ENCODE data around the gene FAM83C.
"Not testable (repeated sequence)": the region's sequence is repeated elsewhere in the genome, so short reads cannot be mapped to it uniquely, and the experiment has no call there.

FAM83C gene

DNA sequence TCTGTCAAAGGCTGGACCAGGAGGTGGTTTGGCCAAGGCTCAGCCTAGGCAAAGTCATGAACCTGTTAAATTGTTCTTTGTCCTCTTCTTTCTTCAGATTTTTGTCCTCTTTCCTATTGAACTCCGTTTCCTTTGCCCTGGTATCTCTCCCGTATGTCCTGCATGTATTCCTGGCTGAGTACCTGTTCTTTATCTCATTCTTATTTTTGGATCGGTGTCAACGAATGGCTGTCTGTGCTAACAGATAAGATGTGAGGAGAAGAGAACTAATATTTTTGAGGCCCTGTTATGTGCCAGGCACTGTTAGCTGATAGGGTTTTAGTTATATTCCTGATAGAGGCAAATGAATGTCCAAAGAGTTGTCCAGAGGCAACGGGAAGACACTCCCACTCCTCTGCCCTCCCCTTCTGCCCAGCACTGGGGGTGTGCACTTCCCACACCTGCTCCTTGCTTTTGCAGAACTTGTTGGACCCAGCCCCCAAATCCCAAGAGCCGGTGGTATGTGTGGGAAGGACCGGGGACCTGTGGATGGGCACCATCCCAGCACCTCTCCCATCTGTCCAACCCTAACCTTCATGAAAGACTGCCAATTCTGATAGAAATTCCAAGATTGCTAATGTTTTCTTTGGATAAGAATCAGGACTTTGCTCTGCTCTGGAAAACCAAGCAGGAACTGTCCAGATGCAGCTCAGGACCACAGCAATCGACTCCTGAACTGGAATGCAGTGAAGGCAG, 34.9 kb downstream of the FAM83C start:
- no peak overlapping the region for H3K9ac ChIP-seq (ENCODE audit: low read depth, low read length)
- no peak overlapping the region for H3K27ac ChIP-seq (ENCODE audit: low read depth, low read length)

DNA sequence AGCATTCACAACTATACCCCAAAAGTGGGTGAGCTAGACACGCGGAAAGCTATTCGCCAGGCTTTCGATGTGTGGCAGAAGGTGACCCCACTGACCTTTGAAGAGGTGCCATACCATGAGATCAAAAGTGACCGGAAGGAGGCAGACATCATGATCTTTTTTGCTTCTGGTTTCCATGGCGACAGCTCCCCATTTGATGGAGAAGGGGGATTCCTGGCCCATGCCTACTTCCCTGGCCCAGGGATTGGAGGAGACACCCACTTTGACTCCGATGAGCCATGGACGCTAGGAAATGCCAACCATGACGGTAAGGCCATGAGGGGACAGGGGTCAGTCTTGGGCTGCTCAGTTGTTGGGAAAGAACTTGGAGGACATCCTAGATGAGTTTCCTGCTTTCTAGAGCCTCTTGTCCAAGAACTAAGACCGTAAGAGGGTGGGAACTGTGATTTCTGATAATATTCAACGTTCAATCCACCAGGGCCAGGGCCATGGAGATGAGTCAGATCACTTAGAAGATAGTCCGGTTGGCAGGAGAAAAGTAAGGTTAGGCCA, 37.7 kb downstream of the FAM83C start:
- H3K9ac ChIP-seq (ENCODE audit: low read depth, low read length), result no peak overlapping the region
- peaks cover 20% of the 10 kb centered on the region; the same call in 1 of the 2 replicates for H3K36me3 ChIP-seq (ENCODE audit: insufficient read depth, low read length)
- H3K9me3 ChIP-seq (ENCODE audit: insufficient read depth, low read depth, low read length), result no peaks in the 10 kb centered on the region
- no peak overlapping the region for H3K4me3 ChIP-seq (ENCODE audit: low read length)
- H3K4me1 ChIP-seq (ENCODE audit: insufficient read depth, low read length), result peaks cover 8% of the 10 kb centered on the region
- no peaks in the 10 kb centered on the region for H3K27me3 ChIP-seq (ENCODE audit: insufficient read depth, low read length)
- no peak overlapping the region for H3K27ac ChIP-seq (ENCODE audit: low read depth, low read length)
- 95% methylated on average over 12 of the region's 12 CpGs for WGBS

More for the DNA sequence above, 34.9 kb downstream of the FAM83C start:
- Histone ChIP-seq H3K4me1 (ENCODE audit: insufficient read depth, low read length) (peaks cover 25% of the 10 kb centered on the region), H3K4me3 (ENCODE audit: low read length) (no peak overlapping the region), H3K36me3 (ENCODE audit: insufficient read depth, low read length) (peaks cover 12% of the 10 kb centered on the region; the same call in 1 of the 2 replicates), H3K9me3 (ENCODE audit: insufficient read depth, low read depth, low read length) (no peaks in the 10 kb centered on the region), H3K27me3 (ENCODE audit: insufficient read depth, low read length) (no peaks in the 10 kb centered on the region)
- 91% methylated on average over 7 of the region's 8 CpGs for WGBS

DNA sequence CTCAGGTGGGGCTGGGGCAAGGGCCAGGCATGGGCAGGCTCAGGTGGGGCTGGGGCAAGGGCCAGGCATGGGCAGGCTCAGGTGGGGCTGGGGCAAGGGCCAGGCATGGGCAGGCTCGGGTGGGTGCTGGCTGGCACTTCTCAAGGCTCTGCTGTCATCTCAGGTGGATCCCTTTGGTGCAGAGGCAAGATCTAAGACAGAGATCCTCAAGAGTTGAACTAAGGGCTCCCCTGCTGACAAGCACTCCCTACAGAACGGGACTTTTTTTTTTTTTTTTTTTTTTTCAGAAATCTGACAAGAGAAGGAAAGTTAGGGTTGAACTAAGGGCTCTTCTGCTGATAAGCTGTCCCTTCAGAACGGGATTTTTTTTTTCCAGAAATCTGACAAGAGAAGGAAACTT, 39.2 kb downstream of the FAM83C start:
- 75% methylated on average over 3 of the region's 3 CpGs for WGBS
- Histone ChIP-seq H3K36me3 (ENCODE audit: insufficient read depth, low read length) (peaks cover 20% of the 10 kb centered on the region; the same call in 1 of the 2 replicates), H3K4me3 (ENCODE audit: low read length) (no peak overlapping the region), H3K4me1 (ENCODE audit: insufficient read depth, low read length) (peaks cover 3% of the 10 kb centered on the region; the same call in 1 of the 2 replicates), H3K9ac (ENCODE audit: low read depth, low read length) (no peak overlapping the region), H3K9me3 (ENCODE audit: insufficient read depth, low read depth, low read length) (no peaks in the 10 kb centered on the region), H3K27me3 (ENCODE audit: insufficient read depth, low read length) (no peaks in the 10 kb centered on the region), H3K27ac (ENCODE audit: low read depth, low read length) (no peak overlapping the region)

DNA sequence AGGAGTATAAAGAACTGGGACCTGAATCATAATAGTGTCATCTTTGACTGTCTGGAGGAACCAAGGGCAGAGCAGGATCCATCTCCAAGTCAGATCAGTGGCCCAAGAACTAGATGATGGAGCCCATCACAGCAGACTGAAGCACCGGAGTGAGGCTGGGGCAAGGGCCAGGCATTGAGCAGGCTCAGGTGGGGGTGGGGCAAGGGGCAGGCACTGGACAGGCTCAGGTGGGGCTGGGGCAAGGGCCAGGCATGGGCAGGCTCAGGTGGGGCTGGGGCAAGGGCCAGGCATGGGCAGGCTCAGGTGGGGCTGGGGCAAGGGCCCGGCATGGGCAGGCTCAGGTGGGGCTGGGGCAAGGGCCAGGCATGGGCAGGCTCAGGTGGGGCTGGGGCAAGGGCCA, 39.6 kb downstream of the FAM83C start:
- peaks cover 20% of the 10 kb centered on the region; the same call in 1 of the 2 replicates for H3K36me3 ChIP-seq (ENCODE audit: insufficient read depth, low read length)
- H3K9me3 ChIP-seq (ENCODE audit: insufficient read depth, low read depth, low read length); H3K4me1 ChIP-seq (ENCODE audit: insufficient read depth, low read length); H3K4me3 ChIP-seq (ENCODE audit: low read length); H3K27me3 ChIP-seq (ENCODE audit: insufficient read depth, low read length); H3K27ac ChIP-seq (ENCODE audit: low read depth, low read length); H3K9ac ChIP-seq (ENCODE audit: low read depth, low read length): not testable (repeated sequence)
- 93% methylated on average over 2 of the region's 2 CpGs for WGBS

DNA sequence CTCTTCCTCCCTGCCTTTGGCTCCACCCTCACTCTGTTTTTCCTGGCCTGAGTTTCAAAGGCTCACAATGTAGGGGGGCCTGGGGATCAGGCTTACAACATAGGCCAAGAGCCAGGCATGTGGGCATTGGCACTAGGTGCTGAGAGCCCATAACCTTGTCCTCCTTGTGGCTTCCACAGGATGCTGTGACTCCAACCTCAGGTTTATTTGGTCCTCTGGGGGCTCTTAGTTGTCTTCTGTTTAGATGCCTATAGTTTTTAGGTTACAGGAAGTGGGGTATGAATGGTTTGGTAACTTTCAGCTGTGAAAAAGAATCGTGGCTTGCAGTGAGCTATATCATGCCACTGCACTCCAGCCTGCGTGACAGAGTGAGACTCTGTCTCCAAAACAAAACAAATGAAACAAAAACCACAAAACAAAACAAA, 40.2 kb downstream of the FAM83C start:
- WGBS, result 68% methylated on average over 2 of the region's 2 CpGs
- Histone ChIP-seq H3K4me3 (ENCODE audit: low read length) (no peak overlapping the region), H3K9me3 (ENCODE audit: insufficient read depth, low read depth, low read length) (no peaks in the 10 kb centered on the region), H3K27ac (ENCODE audit: low read depth, low read length) (no peak overlapping the region), H3K9ac (ENCODE audit: low read depth, low read length) (no peak overlapping the region), H3K4me1 (ENCODE audit: insufficient read depth, low read length) (peaks cover 3% of the 10 kb centered on the region; the same call in 1 of the 2 replicates), H3K27me3 (ENCODE audit: insufficient read depth, low read length) (no peaks in the 10 kb centered on the region), H3K36me3 (ENCODE audit: insufficient read depth, low read length) (peaks cover 20% of the 10 kb centered on the region; the same call in 1 of the 2 replicates)

DNA sequence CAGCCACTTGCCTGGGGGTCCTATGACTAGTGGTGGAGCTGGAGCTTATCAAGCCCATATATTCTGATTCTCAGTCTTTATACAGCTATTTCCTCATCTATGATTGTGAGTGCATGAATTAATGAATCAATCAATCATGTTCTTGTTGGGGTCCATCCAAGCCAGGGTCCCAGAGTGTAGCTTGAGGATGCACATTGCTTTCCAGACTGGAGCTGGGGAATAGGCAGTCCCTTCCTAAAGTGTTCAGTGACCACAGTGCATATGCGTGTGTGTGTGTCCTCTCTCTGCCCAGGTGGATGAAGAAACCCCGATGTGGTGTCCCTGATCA, 40.6 kb downstream of the FAM83C start:
- no peaks in the 10 kb centered on the region for H3K9me3 ChIP-seq (ENCODE audit: insufficient read depth, low read depth, low read length)
- peaks cover 3% of the 10 kb centered on the region; the same call in 1 of the 2 replicates for H3K4me1 ChIP-seq (ENCODE audit: insufficient read depth, low read length)
- WGBS, result 96% methylated on average over 2 of the region's 2 CpGs
- peaks cover 20% of the 10 kb centered on the region; the same call in 1 of the 2 replicates for H3K36me3 ChIP-seq (ENCODE audit: insufficient read depth, low read length)
- no peaks in the 10 kb centered on the region for H3K27me3 ChIP-seq (ENCODE audit: insufficient read depth, low read length)
- H3K9ac ChIP-seq (ENCODE audit: low read depth, low read length), result no peak overlapping the region
- H3K4me3 ChIP-seq (ENCODE audit: low read length), result no peak overlapping the region
- H3K27ac ChIP-seq (ENCODE audit: low read depth, low read length), result no peak overlapping the region

DNA sequence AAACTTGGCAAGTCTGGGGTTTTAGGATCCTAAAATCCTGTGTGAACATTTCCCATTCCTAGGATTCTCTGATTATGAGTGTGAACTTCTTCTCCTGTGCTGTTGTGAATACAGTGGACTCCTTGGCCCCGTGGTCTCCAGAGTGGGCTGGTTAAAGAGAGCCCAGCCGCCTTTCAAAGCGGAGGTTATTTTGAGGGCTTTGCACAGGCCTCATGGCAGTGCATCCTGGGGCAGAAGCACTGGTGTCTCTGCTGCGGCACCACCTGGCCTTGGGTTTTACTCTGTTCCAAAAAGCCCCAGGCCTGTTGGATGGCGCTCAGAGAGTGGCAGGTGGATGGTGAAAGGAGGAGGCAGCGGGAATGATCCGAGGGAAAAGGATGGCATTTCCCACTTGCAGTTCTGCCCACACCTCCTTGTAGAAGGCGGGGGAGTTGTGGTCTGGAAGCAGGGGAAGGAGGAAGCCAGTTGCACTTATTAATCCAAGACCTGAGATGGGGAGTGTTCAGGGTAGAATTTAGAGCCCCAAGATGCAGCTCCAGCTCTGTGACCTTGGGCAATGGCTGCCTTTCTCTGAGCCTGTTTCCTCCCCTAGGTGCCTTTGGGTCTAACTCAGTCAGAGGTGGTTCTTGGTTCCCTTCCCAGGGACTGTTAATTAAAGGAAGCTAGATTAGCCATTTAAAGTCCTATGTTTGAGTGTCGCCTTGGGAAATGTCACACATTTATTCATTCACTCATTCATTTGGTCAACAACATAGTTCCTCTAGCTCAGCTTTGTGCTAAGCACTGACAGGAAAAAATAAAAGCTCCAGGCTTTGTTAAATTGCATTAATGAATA, 43.4 kb downstream of the FAM83C start:
- Histone ChIP-seq H3K4me1 (ENCODE audit: insufficient read depth, low read length) (peaks cover 3% of the 10 kb centered on the region; the same call in 1 of the 2 replicates), H3K9me3 (ENCODE audit: insufficient read depth, low read depth, low read length) (no peaks in the 10 kb centered on the region), H3K9ac (ENCODE audit: low read depth, low read length) (no peak overlapping the region), H3K36me3 (ENCODE audit: insufficient read depth, low read length) (peaks cover 8% of the 10 kb centered on the region; the same call in 1 of the 2 replicates), H3K4me3 (ENCODE audit: low read length) (no peak overlapping the region), H3K27me3 (ENCODE audit: insufficient read depth, low read length) (no peaks in the 10 kb centered on the region), H3K27ac (ENCODE audit: low read depth, low read length) (no peak overlapping the region)
- 88% methylated on average over 9 of the region's 9 CpGs for WGBS

DNA sequence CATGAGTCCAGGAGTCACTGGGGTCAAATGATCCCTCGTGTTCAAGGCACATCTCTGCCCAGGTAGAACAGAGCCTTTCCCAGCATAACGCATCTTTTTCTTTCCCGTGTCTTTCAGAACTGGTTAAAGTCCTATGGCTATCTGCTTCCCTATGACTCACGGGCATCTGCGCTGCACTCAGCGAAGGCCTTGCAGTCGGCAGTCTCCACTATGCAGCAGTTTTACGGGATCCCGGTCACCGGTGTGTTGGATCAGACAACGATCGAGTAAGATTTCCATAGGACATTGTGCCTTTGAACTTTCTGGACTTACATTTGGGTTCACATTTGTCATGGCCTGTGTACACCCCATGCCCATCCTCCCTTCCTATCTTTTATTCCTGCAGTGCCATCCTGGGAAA, 45.5 kb downstream of the FAM83C start:
- no peak overlapping the region for H3K27ac ChIP-seq (ENCODE audit: low read depth, low read length)
- WGBS, result 89% methylated on average over 12 of the region's 12 CpGs

DNA sequence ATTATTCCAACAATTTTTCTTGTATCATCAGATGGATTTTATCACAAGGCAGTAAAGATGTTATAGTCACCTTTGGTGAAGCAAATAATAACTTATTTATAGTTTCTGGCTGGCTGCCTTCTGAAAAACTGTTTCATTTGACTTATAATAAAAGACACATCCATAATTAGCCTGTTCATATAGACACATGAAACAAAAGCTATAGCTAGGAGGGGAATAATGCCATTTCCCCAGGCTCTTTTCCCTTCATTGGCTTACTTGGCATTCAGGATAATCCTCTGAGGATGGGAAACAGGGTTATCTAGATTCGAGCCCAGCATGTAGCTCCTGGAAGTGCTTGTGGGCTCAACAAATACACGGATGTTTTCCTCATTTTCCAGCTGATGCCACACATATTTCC, 48.2 kb downstream of the FAM83C start:
- 89% methylated on average over 2 of the region's 2 CpGs for WGBS
- peaks cover 9% of the 10 kb centered on the region; the same call in 1 of the 2 replicates for H3K4me1 ChIP-seq (ENCODE audit: insufficient read depth, low read length)
- H3K9ac ChIP-seq (ENCODE audit: low read depth, low read length), result no peak overlapping the region
- H3K27me3 ChIP-seq (ENCODE audit: insufficient read depth, low read length), result no peaks in the 10 kb centered on the region
- no peak overlapping the region for H3K27ac ChIP-seq (ENCODE audit: low read depth, low read length)
- H3K36me3 ChIP-seq (ENCODE audit: insufficient read depth, low read length), result no peaks in the 10 kb centered on the region
- no peak overlapping the region for H3K4me3 ChIP-seq (ENCODE audit: low read length)
- H3K9me3 ChIP-seq (ENCODE audit: insufficient read depth, low read depth, low read length), result no peaks in the 10 kb centered on the region

More for the DNA sequence above, 45.5 kb downstream of the FAM83C start:
- no peak overlapping the region for H3K4me3 ChIP-seq (ENCODE audit: low read length)
- no peaks in the 10 kb centered on the region for H3K27me3 ChIP-seq (ENCODE audit: insufficient read depth, low read length)
- H3K9me3 ChIP-seq (ENCODE audit: insufficient read depth, low read depth, low read length), result no peaks in the 10 kb centered on the region
- H3K9ac ChIP-seq (ENCODE audit: low read depth, low read length), result no peak overlapping the region
- peaks cover 4% of the 10 kb centered on the region; the same call in 1 of the 2 replicates for H3K36me3 ChIP-seq (ENCODE audit: insufficient read depth, low read length)
- H3K4me1 ChIP-seq (ENCODE audit: insufficient read depth, low read length), result peaks cover 3% of the 10 kb centered on the region; the same call in 1 of the 2 replicates

DNA sequence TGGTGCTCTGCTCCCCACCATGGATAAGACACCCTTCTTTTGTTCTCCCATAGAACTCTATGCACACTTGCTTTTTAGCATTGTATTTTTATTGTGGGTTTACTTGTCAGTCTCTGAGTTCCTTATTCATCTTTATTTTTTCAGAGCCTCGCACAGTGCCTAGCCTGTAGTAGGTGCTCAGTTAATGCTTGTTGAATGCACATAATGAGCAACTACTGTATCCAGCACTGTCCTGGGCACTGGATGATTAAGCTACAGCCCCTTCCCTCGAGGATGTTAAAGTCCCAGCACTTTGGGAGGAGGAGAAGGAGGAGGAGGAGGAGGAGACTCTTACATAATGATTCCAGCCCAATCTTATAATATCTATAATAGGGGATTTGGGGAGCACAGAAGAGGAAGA, 48.9 kb downstream of the FAM83C start:
- WGBS, result 75% methylated on average over 2 of the region's 2 CpGs
- Histone ChIP-seq H3K9ac (ENCODE audit: low read depth, low read length) (no peak overlapping the region), H3K4me3 (ENCODE audit: low read length) (no peak overlapping the region), H3K4me1 (ENCODE audit: insufficient read depth, low read length) (peaks cover 9% of the 10 kb centered on the region; the same call in 1 of the 2 replicates), H3K9me3 (ENCODE audit: insufficient read depth, low read depth, low read length) (no peaks in the 10 kb centered on the region), H3K27me3 (ENCODE audit: insufficient read depth, low read length) (no peaks in the 10 kb centered on the region), H3K36me3 (ENCODE audit: insufficient read depth, low read length) (no peaks in the 10 kb centered on the region), H3K27ac (ENCODE audit: low read depth, low read length) (no peak overlapping the region)

DNA sequence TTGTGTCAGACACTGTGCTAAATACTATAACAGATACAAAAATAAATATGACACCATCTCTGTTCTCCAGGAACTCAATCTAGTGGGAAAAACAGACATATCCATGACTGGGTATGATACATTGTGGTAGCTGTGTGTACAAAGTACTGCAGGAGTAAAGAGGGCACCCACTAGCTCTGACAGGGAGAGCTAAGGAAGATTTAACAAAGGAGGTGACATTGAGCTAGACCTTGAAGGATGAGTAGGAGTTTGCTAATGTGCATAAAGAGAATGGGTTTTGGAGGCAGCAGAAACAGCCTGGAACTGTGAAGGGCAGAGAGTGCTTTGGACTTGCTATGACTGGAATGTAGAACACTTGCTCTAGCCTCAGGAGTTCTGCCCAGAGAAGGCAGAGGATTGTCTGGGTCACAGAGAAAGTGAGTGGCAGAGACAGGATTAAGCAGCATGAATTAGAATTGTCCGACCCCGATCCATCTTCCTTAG, 51.4 kb downstream of the FAM83C start:
- Histone ChIP-seq H3K4me1 (ENCODE audit: insufficient read depth, low read length) (peaks cover 9% of the 10 kb centered on the region; the same call in 1 of the 2 replicates), H3K9me3 (ENCODE audit: insufficient read depth, low read depth, low read length) (no peaks in the 10 kb centered on the region), H3K4me3 (ENCODE audit: low read length) (no peak overlapping the region), H3K27ac (ENCODE audit: low read depth, low read length) (no peak overlapping the region), H3K9ac (ENCODE audit: low read depth, low read length) (no peak overlapping the region), H3K36me3 (ENCODE audit: insufficient read depth, low read length) (no peaks in the 10 kb centered on the region), H3K27me3 (ENCODE audit: insufficient read depth, low read length) (no peaks in the 10 kb centered on the region)
- 88% methylated on average over 2 of the region's 2 CpGs for WGBS
